HT-29 (cell line): Measurements from ENCODE around the gene GBP3. TPM values are rescaled to one million over a fixed set of nuclear protein-coding genes. Genes with fewer than 3 reads are reported as not detected.
"Not testable (repeated sequence)": the region's sequence is repeated elsewhere in the genome, so short reads cannot be mapped to it uniquely, and the experiment has no call there.

Experiments
- DNase-seq: peaks from one replicate; pipeline ENCODE4 v3.0.0-alpha.2; 2015; ENCODE audit warnings: low spot score
- total RNA-seq: library from RNA; depleted of rRNA; stranded (reverse); fragments of >200 nt; shearing (Covaris generic); gene quantifications from 2 replicates; pipeline ENCODE4 v1.2.3, GENCODE V29; 2014

The GBP3 gene
- total RNA-seq, 1 experiment from 2014 or later: 8.6 TPM

- DNase-seq: no peak
These were observed 18.5 kb upstream of the GBP3 start for GRCh38 chr1:89041119-89041641.

- DNase-seq: no peak
These were observed 17.6 kb upstream of the GBP3 start for GRCh38 chr1:89040315-89040626.

GRCh38 chr1:89037186-89037585, 14.5 kb upstream of the GBP3 start:
- DNase-seq: no peak

GRCh38 chr1:89035080-89035479, 12.4 kb upstream of the GBP3 start:
- no peak for DNase-seq

- DNase-seq: peak; percentile 23
These were observed 11.3 kb upstream of the GBP3 start for GRCh38 chr1:89034004-89034403.

- not testable (repeated sequence) for DNase-seq
These were observed 6.4 kb upstream of the GBP3 start for GRCh38 chr1:89029051-89029450.

GRCh38 chr1:89025928-89026327, 3.3 kb upstream of the GBP3 start:
- no peak for DNase-seq

- no peak for DNase-seq
These were observed 360 bp upstream of the GBP3 start for GRCh38 chr1:89023026-89023425.

GRCh38 chr1:89018318-89018717, 4.3 kb downstream of the GBP3 start:
- DNase-seq: peak; percentile 42

GRCh38 chr1:89008511-89008910, 14.2 kb downstream of the GBP3 start:
- DNase-seq: no peak

- DNase-seq: no peak
These were observed 17.1 kb downstream of the GBP3 start for GRCh38 chr1:89005286-89006151.

- not testable (repeated sequence) for DNase-seq
These were observed 20.5 kb downstream of the GBP3 start for GRCh38 chr1:89002176-89002575.

- DNase-seq: no peak
These were observed 21.2 kb downstream of the GBP3 start for GRCh38 chr1:89001510-89001909.

GRCh38 chr1:88998716-88999115, 23.9 kb downstream of the GBP3 start:
- DNase-seq: peak; percentile 89

GRCh38 chr1:88990426-88990825, 32.2 kb downstream of the GBP3 start:
- DNase-seq: no peak

GRCh38 chr1:88985692-88986091, 37.0 kb downstream of the GBP3 start:
- peak; percentile 7 for DNase-seq

GRCh38 chr1:88985032-88985431, 37.6 kb downstream of the GBP3 start:
- DNase-seq: peak; percentile 28

GRCh38 chr1:88984569-88984968, 38.1 kb downstream of the GBP3 start:
- no peak for DNase-seq

GRCh38 chr1:88983791-88984559, 38.7 kb downstream of the GBP3 start:
- DNase-seq: peak; percentile 72

- DNase-seq: no peak
These were observed 40.6 kb downstream of the GBP3 start for GRCh38 chr1:88982055-88982454.

- not testable (repeated sequence) for DNase-seq
These were observed 41.2 kb downstream of the GBP3 start for GRCh38 chr1:88981506-88981905.

GRCh38 chr1:88980870-88981269, 41.8 kb downstream of the GBP3 start:
- no peak for DNase-seq

GRCh38 chr1:88979749-88980116, 42.9 kb downstream of the GBP3 start:
- no peak for DNase-seq
